WTC11 (cell line): Measurements from ENCODE around the gene ADGRL3. TPM values are rescaled to one million over a fixed set of nuclear protein-coding genes. Genes with fewer than 3 reads are reported as not detected.
A peak's percentile ranks its signal among the peaks of the same experiment; 100 is the strongest.
"Not testable (repeated sequence)": the region's sequence is repeated elsewhere in the genome, so short reads cannot be mapped to it uniquely, and the experiment has no call there.

ENCODE experiments used
- ATAC-seq: fragments of 200-7000 bp; cut with Tn5 transposase; 2 replicates; pipeline ENCODE4 v1.10.0; 2021; ENCODE audit warnings: mild to moderate bottlenecking, moderate library complexity
- CTCF ChIA-PET: fragments of 300-600 bp; sonication (Branson Sonifier 250); formaldehyde crosslinking; loops from one replicate; lab custom pipeline; 2021; ENCODE audit warnings: antibody characterized with exemption; lab: Charles Lee
- POLR2A ChIA-PET: fragments of 350-600 bp; sonication (Branson Sonifier 250); formaldehyde crosslinking; loops from one replicate; lab custom pipeline; 2021; ENCODE audit warnings: antibody characterized with exemption; lab: Charles Lee
- DNase-seq: peaks from one replicate; pipeline ENCODE4 v3.0.0; 2021; ENCODE audit warnings: low spot score
- H3K27ac Mint-ChIP-seq: 2 replicates; pipeline ENCODE4 v1.8.0; 2021; ENCODE audit warnings: mixed read lengths
- H3K27me3 Mint-ChIP-seq: 2 replicates; pipeline ENCODE4 v1.8.0; 2021; ENCODE audit warnings: low read depth, mild to moderate bottlenecking, moderate library complexity, mixed read lengths
- H3K36me3 Mint-ChIP-seq: 2 replicates; pipeline ENCODE4 v1.8.0; 2021; ENCODE audit warnings: mixed read lengths
- H3K4me1 Mint-ChIP-seq: 2 replicates; pipeline ENCODE4 v1.8.0; 2022; ENCODE audit warnings: mixed read lengths
- H3K4me3 Mint-ChIP-seq: 2 replicates; pipeline ENCODE4 v1.8.0; 2021; ENCODE audit warnings: mild to moderate bottlenecking, moderate library complexity, mixed read lengths
- H3K9me3 Mint-ChIP-seq: 2 replicates; pipeline ENCODE4 v1.8.0; 2021; ENCODE audit warnings: mixed read lengths
- EMX1 ChIP-seq: fragments of 250-450 bp; sonication (Bioruptor Pico); IDR thresholded peaks from 2 replicates; pipeline ENCODE4 v1.8.0; 2021; ENCODE audit warnings: mild to moderate bottlenecking
- ERG ChIP-seq: fragments of 250-450 bp; sonication (Bioruptor Pico); IDR thresholded peaks from 2 replicates; pipeline ENCODE4 v1.8.0; 2021; ENCODE audit warnings: mild to moderate bottlenecking
- FOXP4 ChIP-seq: sonication (generic); formaldehyde crosslinking; IDR thresholded peaks from 2 replicates; pipeline ENCODE4 v1.8.0; 2022; ENCODE audit warnings: mild to moderate bottlenecking, missing genetic modification reagents
- NFATC4 ChIP-seq: fragments of 250-450 bp; sonication (Bioruptor Pico); IDR thresholded peaks from 2 replicates; pipeline ENCODE4 v1.9.0; 2021; ENCODE audit warnings: mild to moderate bottlenecking
- PRRX2 ChIP-seq: fragments of 250-450 bp; sonication (Bioruptor Pico); IDR thresholded peaks from 2 replicates; pipeline ENCODE4 v1.8.0; 2021; ENCODE audit warnings: mild to moderate bottlenecking
- ZNF281 ChIP-seq: sonication (generic); formaldehyde crosslinking; IDR thresholded peaks from 2 replicates; pipeline ENCODE4 v1.8.0; 2023; ENCODE audit warnings: mild to moderate bottlenecking, missing genetic modification reagents
- ZNF425 ChIP-seq: fragments of 250-450 bp; sonication (Bioruptor Pico); conservative IDR thresholded peaks from 2 replicates; pipeline ENCODE4 v1.9.0; 2021; ENCODE audit warnings: mild to moderate bottlenecking
- ZNF532 ChIP-seq: fragments of 250-450 bp; sonication (Bioruptor Pico); IDR thresholded peaks from 2 replicates; pipeline ENCODE4 v1.9.0; 2021; ENCODE audit warnings: mild to moderate bottlenecking, borderline replicate concordance
- ZNF671 ChIP-seq: fragments of 250-450 bp; sonication (Bioruptor Pico); IDR thresholded peaks from 2 replicates; pipeline ENCODE4 v1.8.0; 2021; ENCODE audit warnings: mild to moderate bottlenecking
- total RNA-seq: library from RNA; stranded (reverse); gene quantifications from 3 replicates; pipeline ENCODE4 v1.2.3, GENCODE V29; 2021

ADGRL3 gene
- total RNA-seq, 1 experiment from 2014 or later = 8.7 TPM

GRCh38 chr4:61758596-61758995, 558.5 kb downstream of the ADGRL3 start:
- Mint-ChIP-seq H3K9me3 (peaks cover 86% of the 10 kb centered on the region), H3K36me3 (peaks cover 97% of the 10 kb centered on the region), H3K27ac (peak overlapping the region; percentile 47), H3K27me3 (peaks cover 65% of the 10 kb centered on the region)
- ATAC-seq, CTCF ChIA-PET, H3K4me3 Mint-ChIP-seq, POLR2A ChIA-PET, H3K4me1 Mint-ChIP-seq, DNase-seq: not testable (repeated sequence)
- TF ChIP-seq ZNF425 (CRISPR knock-in tag) = 0 out of 2 replicates have a peak, but pooled peaks have one; percentile 70
- peak; percentile 65; the same call in 1 of the 2 replicates for TF ChIP-seq NFATC4 (CRISPR knock-in tag)

GRCh38 chr4:61759245-61759644, 559.1 kb downstream of the ADGRL3 start:
- H3K9me3 Mint-ChIP-seq = peaks cover 88% of the 10 kb centered on the region
- CTCF ChIA-PET = not testable (repeated sequence)
- TF ChIP-seq ZNF425 (CRISPR knock-in tag) = peak; percentile 87; the same call in 1 of the 2 replicates
- TF ChIP-seq NFATC4 (CRISPR knock-in tag) = 0 out of 2 replicates have a peak, but pooled peaks have one; percentile 42
- peak; percentile 70; the same call in 1 of the 2 replicates for TF ChIP-seq ZNF532
- peak; percentile 17; the same call in 1 of the 2 replicates for TF ChIP-seq ERG (CRISPR knock-in tag)
- TF ChIP-seq ZNF671 (CRISPR knock-in tag) = peak; percentile 71; the same call in 1 of the 2 replicates
- TF ChIP-seq, all 79 proteins: peak for 5; not testable (repeated sequence) for 74
- Mint-ChIP-seq H3K27ac (0 out of 2 replicates have a peak overlapping the region, but pooled peaks have one; percentile 21), H3K27me3 (peaks cover 70% of the 10 kb centered on the region), H3K36me3 (peaks cover 98% of the 10 kb centered on the region)
- ATAC-seq, POLR2A ChIA-PET, H3K4me1 Mint-ChIP-seq, H3K4me3 Mint-ChIP-seq, DNase-seq: not testable (repeated sequence)

- peaks cover 70% of the 10 kb centered on the region for H3K27me3 Mint-ChIP-seq
- H3K36me3 Mint-ChIP-seq = peaks cover 100% of the 10 kb centered on the region
- CTCF ChIA-PET, POLR2A ChIA-PET, ATAC-seq, H3K4me1 Mint-ChIP-seq, H3K27ac Mint-ChIP-seq: not testable (repeated sequence)
- peak overlapping the region; percentile 12; the same call in 1 of the 2 replicates for H3K4me3 Mint-ChIP-seq
- H3K9me3 Mint-ChIP-seq = peaks cover 89% of the 10 kb centered on the region
- peak; percentile 23 for DNase-seq
- TF ChIP-seq PRRX2 (CRISPR knock-in tag) (peak; percentile 97), FOXP4 (CRISPR knock-in tag) (0 out of 2 replicates have a peak, but pooled peaks have one; percentile 27), ZNF425 (CRISPR knock-in tag) (peak; percentile 94), ZNF281 (0 out of 2 replicates have a peak, but pooled peaks have one; percentile 9), EMX1 (CRISPR knock-in tag) (peak; percentile 87)
Measured at GRCh38 chr4:61759885-61760284, 559.8 kb downstream of the ADGRL3 start.
